PFSK-1 (cell line): ENCODE data around the gene ZDHHC16.

Experiments used
- FOXP2 ChIP-seq: optimal IDR thresholded peaks from 2 replicates; pipeline ENCODE3; 2011; ENCODE audit warnings: borderline replicate concordance, control low read depth, inconsistent platforms; ENCODE audit not compliant: insufficient read depth; ENCODE audit errors: extremely low read length, extremely low read depth
- POLR2AphosphoS5 ChIP-seq: IDR thresholded peaks from 2 replicates; pipeline ENCODE4 v1.6.1; 2012; ENCODE audit warnings: low read depth, mild to moderate bottlenecking, control low read depth, low read length, moderate library complexity
- SIN3A ChIP-seq: IDR thresholded peaks from 2 replicates; pipeline ENCODE4 v1.6.1; 2012; ENCODE audit warnings: mild to moderate bottlenecking, low read length, moderate library complexity, borderline replicate concordance; ENCODE audit not compliant: insufficient read depth
- TF ChIP-seq, protein P1 (sequence below), 2 experiments: IDR thresholded peaks; 2 replicates each; pipeline versions ENCODE4 v1.6.1 to v1.8.0; 2011 to 2012; ENCODE audit warnings: low read depth in 2 of 2, low read length in 2 of 2, control low read depth in 1 of 2, inconsistent platforms in 1 of 2, mild to moderate bottlenecking in 1 of 2, moderate library complexity in 1 of 2; ENCODE audit not compliant: insufficient read depth in 1 of 2

- no peak for TF ChIP-seq POLR2AphosphoS5
- TF ChIP-seq SIN3A, result no peak
- TF ChIP-seq FOXP2, result no peak
- TF ChIP-seq, protein P1, sequence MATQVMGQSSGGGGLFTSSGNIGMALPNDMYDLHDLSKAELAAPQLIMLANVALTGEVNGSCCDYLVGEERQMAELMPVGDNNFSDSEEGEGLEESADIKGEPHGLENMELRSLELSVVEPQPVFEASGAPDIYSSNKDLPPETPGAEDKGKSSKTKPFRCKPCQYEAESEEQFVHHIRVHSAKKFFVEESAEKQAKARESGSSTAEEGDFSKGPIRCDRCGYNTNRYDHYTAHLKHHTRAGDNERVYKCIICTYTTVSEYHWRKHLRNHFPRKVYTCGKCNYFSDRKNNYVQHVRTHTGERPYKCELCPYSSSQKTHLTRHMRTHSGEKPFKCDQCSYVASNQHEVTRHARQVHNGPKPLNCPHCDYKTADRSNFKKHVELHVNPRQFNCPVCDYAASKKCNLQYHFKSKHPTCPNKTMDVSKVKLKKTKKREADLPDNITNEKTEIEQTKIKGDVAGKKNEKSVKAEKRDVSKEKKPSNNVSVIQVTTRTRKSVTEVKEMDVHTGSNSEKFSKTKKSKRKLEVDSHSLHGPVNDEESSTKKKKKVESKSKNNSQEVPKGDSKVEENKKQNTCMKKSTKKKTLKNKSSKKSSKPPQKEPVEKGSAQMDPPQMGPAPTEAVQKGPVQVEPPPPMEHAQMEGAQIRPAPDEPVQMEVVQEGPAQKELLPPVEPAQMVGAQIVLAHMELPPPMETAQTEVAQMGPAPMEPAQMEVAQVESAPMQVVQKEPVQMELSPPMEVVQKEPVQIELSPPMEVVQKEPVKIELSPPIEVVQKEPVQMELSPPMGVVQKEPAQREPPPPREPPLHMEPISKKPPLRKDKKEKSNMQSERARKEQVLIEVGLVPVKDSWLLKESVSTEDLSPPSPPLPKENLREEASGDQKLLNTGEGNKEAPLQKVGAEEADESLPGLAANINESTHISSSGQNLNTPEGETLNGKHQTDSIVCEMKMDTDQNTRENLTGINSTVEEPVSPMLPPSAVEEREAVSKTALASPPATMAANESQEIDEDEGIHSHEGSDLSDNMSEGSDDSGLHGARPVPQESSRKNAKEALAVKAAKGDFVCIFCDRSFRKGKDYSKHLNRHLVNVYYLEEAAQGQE (IDR thresholded peaks at IDR 0.05; ENCODE audit: insufficient read depth in 1 of 2, low read depth in 2 of 2, low read length in 2 of 2), result no peak
These were observed 37.5 kb downstream of the ZDHHC16 start for GRCh38 chr10:97483506-97483905.
